Activated CD4-positive, alpha-beta T cell treated with anti-CD3 and anti-CD28 coated beads, Interleukin-2, amount 50 U/mL, for 48 hours (primary cell): ENCODE data around the gene TLNRD1.
A peak's percentile ranks its signal among the peaks of the same experiment; 100 is the strongest.

Experiments used
- DNase-seq, 2 experiments: peaks; one replicate each; pipeline ENCODE4 v3.0.0-alpha.2; 2020

The TLNRD1 gene

GRCh38 chr15:80978685-80979329, 21.9 kb upstream of the TLNRD1 start:
- DNase-seq: no peak

GRCh38 chr15:80979538-80980200, 21.1 kb upstream of the TLNRD1 start:
- no peak for DNase-seq

- no peak for DNase-seq
Observed at GRCh38 chr15:80982205-80982604, 18.5 kb upstream of the TLNRD1 start.

- DNase-seq: no peak
Observed at GRCh38 chr15:80982839-80983238, 17.9 kb upstream of the TLNRD1 start.

- DNase-seq: no peak
Observed at GRCh38 chr15:80984856-80985255, 15.9 kb upstream of the TLNRD1 start.

GRCh38 chr15:80985981-80986380, 14.7 kb upstream of the TLNRD1 start:
- no peak for DNase-seq

GRCh38 chr15:80986487-80986886, 14.2 kb upstream of the TLNRD1 start:
- no peak for DNase-seq

GRCh38 chr15:80988148-80988796, 12.5 kb upstream of the TLNRD1 start:
- no peak for DNase-seq

GRCh38 chr15:80989081-80989517, 11.6 kb upstream of the TLNRD1 start:
- DNase-seq: no peak

GRCh38 chr15:80989518-80990478, 10.9 kb upstream of the TLNRD1 start, which contains the start of gene MESD:
TSS of gene MESD (minus strand) at chr15:80989819. CDS start at chr15:80989791, 28 bp downstream.
- peak; percentile 99 for DNase-seq

GRCh38 chr15:80990955-80991354, 9.8 kb upstream of the TLNRD1 start:
- no peak for DNase-seq

GRCh38 chr15:80991421-80991820, 9.3 kb upstream of the TLNRD1 start:
- no peak for DNase-seq

GRCh38 chr15:80992006-80992405, 8.7 kb upstream of the TLNRD1 start:
- DNase-seq: no peak

GRCh38 chr15:80992441-80992840, 8.3 kb upstream of the TLNRD1 start:
- no peak for DNase-seq

GRCh38 chr15:80996247-80996646, 4.5 kb upstream of the TLNRD1 start:
- no peak for DNase-seq

- no peak for DNase-seq
Observed at GRCh38 chr15:80997692-80998091, 3.0 kb upstream of the TLNRD1 start.

- no peak for DNase-seq
Observed at GRCh38 chr15:80998251-80998650, 2.5 kb upstream of the TLNRD1 start.

GRCh38 chr15:80999623-81000036, 1.1 kb upstream of the TLNRD1 start:
- DNase-seq: peak; percentile 68 to 74

- DNase-seq: no peak
Observed at GRCh38 chr15:81000144-81000623, 539 bp upstream of the TLNRD1 start.

GRCh38 chr15:81001152-81002008, 657 bp downstream of the TLNRD1 start:
- DNase-seq: peak; percentile 47 to 57

- no peak for DNase-seq
Observed at GRCh38 chr15:81002009-81002330, 1.2 kb downstream of the TLNRD1 start.
